IPS-11a (cell line): ENCODE measurements around the gene ITPKC.

Source experiments
- H3K4me3 ChIP-seq: one replicate; pipeline ENCODE4 v1.5.1; 2013; ENCODE audit warnings: low read depth, low read length, control low read depth

The ITPKC gene

DNA sequence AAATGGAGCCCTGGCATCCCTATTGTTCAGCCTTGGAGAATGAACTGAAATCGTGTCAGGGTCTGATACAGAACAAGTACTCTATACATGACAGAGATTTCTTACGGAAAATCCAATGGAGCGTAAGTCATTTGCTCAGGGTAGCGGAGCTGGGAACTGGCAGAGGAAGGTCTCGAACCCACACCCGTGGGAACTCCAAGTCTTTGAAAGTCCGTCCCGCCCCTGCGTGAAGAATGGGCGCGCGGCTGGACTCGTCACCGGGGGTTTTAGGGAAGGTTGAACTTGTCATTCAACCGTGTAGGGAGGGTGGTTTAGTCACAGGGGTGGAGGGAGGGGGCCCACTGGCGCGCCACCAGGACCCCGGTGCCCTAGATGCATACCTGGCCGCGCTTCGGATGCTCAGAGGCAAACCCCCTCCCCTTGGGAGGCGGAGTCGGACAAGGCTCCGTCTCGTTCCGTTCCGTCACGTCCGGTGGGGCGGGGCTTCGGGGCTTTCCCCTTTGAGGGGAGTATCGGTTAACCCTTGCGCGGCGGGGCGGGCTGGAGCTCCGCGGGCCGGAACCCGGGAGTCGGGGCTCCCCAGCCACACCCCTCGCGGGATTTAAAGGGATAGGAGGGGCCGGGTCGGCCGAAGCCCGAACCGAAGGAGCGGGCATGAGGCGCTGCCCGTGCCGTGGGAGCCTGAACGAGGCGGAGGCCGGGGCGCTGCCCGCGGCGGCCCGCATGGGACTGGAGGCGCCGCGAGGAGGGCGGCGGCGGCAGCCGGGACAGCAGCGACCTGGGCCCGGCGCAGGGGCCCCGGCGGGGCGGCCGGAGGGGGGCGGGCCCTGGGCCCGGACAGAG, at the start of gene ITPKC, which contains the start of gene COQ8B:
Gene ITPKC, plus strand, starts transcription at position 631 of the 843 bp plus-strand sequence. Its CDS starts 24 bp downstream, at position 655.
Gene COQ8B, minus strand, starts transcription at position 405 of the 843 bp plus-strand sequence. CDS start 2,254 bp downstream, outside the sequence.
- peak within 1 kb of the TSS; percentile 74 for H3K4me3 ChIP-seq

DNA sequence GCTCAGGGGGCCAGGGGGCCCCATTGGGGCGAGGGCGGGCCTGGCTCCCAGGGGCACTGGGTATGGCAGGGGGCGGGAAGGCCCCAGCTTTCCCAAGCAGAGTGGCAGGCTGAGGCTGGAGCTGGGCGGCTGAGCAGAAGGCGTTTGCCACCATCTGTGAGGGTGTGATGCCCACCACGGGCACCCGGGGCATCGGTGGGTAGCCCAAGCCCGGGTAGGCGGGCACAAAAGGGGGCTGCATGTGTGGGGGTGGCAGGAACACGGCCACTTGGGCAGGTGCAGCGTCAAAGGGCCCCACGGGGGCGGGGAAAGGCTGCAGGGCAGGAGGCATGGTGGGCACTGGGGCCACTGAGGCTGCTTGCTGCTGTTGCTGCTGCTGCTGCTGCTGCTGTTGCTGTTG, 49.3 kb upstream of the ITPKC start:
- H3K4me3 ChIP-seq, result no peak overlapping the region

DNA sequence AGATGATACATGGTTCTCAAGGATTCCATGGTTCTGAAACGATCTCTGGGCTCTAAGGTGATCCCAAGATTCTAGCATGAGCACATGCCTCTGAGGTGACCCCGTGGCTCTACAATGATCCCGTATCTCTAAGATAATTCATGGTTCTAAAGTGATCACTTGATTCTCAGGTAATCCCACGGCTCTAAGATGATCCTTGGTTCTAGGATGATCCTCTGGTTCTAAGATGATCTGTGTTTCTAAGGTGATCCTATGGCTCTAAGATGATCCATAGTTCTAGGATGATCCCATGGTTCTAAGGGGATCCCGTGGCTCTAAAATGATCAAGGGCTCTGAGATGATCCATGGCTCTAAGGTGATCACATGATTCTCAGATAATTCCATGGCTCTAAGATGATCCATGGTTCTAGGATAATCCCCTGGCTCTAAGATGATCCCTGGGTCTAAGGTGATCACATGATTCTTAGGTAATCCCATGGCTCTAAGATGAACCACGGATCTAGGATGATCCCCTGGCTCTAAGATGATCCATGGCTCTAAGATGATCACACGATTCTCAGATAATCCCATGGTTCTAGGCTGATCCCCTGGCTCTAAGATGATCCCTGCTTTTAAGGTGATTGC, 47.8 kb upstream of the ITPKC start:
- H3K4me3 ChIP-seq, result no peak overlapping the region

DNA sequence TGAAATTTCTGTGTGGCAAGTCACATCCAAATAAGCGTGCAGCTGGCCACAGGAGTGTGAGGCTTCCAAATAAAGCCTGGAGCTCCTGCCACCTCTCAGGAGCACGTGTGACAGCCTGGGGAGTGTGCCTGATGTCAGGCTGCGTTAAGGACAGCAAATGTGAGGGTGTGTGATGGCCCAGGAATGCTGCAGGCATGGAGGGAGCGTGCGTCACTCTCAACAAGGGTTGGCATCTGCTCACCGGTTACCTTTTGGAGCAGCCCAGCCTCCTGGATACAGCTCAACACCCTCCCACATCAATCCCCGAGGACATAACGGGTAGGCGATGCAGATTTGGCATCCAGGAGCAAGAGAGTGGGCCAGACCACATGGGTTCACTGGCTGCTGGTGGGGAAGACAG, 45.5 kb upstream of the ITPKC start:
- no peak overlapping the region for H3K4me3 ChIP-seq

DNA sequence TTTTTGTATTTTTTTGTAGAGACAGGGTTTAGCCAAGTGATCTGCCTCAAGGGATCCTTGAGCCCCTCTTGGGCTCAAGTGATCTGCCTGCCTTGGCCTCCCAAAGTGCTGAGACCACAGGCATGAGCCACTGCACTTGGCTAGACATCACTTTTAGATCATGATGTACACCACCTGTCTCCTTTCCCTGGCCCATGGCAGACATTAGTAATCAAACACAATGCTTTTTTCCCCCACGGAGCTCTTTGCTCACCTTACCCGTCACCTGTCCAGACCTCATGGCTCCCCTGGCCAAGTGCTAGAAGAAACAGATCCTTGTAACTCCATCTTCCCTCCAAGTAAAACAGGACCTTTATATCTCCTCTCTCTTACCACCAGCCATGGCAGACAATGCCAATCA, 44.9 kb upstream of the ITPKC start:
- no peak overlapping the region for H3K4me3 ChIP-seq

DNA sequence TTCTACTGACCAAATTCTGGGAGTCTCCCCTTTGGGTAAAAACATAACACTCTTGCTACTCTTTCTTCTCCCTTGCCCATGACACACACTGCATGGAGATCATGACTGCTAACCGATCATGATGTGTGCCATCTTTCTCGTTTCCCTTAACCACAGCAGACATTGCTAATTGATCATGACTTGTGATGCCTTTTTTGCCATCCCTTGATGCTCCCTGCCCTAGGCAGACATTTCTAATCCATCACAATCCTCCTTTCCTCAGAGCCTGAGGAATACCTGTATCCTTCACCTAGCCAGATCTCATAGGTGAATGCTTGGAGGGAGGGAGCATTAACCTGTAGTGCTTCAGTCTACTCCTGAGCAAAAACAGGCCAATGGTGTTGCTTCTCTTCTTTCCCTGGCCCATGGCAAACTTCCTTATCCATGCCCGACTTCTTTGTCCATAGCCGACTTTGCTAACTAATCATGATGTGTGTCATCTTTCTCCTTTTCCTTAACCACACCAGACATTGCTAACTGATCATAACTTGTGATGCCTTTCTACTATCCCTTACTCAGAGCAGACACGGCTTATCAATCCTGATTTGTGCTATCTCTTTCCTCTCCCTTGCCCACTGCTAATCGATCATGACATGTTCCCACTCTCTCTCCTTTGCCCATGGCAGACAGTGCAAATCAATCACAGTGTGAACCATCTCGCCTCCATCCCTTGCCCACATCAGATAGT, 44.2 kb upstream of the ITPKC start:
- H3K4me3 ChIP-seq, result no peak overlapping the region

DNA sequence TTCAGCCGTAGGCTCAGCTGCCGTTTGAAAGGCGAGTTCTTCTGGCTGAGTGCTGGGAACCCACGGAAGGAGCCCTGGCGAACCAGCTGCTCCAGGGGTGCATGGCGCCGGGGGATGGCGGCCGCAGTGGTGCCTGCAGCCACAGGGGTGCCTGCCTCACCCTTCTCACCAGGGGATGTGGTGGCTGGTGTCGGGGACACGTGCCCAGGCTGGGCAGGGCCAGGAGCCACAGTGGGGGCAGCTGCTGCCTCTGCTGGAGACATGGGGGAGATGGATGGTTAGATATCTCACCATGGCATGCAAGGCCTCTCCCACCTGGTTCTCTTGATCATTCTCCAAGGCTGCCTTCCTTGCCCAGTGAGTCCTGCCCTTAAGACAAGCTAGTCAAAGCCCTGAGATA, 43.5 kb upstream of the ITPKC start:
- H3K4me3 ChIP-seq, result no peak overlapping the region

DNA sequence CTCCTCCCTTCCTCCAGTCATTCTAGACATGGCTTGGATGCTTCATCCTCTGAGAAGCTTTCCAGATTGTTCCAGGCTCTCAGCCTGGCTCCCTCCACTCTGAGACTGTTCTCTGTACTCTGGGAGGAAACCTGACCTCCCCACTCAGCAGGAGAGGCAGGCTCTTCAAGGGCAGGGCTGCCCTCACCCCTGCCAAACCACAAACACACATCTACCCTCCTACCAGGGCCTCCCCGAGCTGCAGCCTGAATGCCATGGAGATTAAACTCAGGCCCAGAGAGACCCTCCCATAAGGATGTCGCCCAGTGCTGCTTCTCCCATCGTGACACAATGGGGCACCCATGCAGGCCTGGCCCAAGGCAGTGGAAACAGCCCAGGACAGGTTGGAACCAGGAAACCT, 42.6 kb upstream of the ITPKC start:
- H3K4me3 ChIP-seq, result no peak overlapping the region

DNA sequence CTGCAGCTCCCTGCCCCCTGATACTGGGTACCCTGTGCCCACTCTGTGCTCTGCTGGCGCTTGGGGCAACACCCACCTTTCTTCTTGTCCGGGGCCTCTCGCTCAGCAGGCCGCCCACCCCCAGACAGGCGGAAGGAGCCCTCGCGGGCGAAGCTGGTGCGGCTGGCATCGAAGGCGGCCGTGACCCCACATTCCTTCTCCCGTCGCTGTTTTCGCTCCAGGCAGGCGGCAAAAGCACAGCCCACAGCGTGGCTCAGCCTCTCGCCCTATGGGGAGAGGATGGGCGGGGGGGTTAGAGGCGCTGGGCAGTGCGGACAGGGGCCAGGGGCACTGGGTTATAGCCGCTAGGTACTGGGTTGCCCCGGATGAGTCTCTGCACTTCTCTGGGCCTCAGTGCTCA, 39.8 kb upstream of the ITPKC start:
- no peak overlapping the region for H3K4me3 ChIP-seq

DNA sequence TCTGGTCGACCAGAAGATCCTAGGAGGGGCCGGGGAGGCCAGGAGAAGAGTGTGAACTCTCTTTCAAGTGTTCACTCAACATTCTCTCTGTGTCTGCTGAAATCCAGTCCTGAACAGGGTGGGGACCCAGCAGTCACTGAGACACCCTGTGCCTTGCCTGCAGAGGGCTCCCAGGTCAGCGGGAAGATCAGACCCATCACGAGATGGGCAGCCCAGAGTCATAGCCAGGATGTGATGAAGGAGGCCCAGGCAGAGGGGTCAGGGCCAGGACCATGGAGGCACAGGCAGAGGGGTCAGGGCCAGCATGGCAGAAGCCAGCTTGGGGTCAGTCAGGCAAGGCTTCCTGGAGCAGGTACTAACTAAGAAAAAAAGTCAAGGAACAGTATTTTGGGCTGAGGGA, 35.9 kb upstream of the ITPKC start:
- H3K4me3 ChIP-seq, result no peak overlapping the region

DNA sequence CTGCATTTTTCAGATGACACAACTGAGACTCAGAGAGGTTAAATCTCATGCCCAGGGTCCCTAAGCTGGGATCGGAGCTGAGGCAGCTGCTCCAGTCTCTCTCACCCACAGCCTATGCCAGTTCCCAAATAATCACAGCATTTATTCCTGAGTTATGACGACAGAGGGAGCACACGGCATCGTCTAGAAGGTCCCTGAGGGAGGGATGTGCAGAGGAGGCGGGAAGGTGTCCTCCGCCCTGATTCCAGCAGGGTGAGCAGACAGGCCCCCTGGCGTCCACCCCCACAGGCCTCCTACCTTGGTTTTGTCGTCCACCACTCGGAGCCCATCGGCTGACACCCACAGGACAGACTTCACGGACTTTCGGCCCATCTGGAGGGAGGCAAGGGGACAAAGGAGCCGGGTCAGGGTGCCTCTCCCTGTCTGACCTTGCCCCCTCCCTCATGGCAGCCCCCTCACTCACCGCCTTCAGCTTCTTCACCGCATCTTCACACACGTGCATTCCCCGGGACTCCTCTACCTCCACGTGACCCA, 34.4 kb upstream of the ITPKC start:
- H3K4me3 ChIP-seq, result no peak overlapping the region

DNA sequence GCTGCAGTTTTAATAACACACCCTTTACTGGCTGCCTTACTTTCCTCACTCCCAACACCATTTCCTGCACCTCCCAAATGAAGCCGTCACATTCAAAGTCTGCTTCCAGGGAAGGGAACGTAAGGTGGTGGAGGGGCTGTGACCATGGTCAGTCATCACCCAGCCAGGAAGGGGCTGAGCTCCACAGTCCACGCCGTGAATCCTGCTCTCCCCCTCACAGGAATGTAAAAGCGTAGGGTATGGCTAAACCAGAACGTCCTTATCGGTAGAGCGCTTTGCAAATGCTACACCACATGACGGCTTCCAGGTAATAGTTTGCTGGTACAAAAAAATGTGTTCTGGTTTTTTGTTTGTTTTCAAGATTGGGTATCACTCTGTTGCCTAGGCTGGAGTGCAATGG, 33.5 kb upstream of the ITPKC start:
- H3K4me3 ChIP-seq, result no peak overlapping the region

DNA sequence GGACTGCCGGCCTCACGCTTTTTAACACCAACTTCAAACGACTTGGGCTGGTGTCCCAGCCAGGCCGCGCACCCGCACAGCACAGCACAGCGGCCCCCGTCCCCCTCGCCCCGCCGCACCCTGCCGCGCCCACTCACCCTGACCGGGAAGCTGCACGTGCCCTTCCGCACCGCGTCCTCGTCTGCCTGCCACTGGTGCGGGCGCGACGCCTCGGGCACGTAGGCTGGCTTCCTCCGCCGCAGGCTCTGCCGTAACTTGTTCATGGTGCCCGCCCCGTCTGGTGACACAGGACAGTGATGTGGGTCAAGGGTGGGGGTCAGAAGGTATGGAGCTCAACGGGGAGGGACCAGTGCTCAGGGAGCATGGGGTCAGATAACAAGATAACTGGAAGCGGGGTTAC, 32.6 kb upstream of the ITPKC start:
- H3K4me3 ChIP-seq, result no peak overlapping the region

DNA sequence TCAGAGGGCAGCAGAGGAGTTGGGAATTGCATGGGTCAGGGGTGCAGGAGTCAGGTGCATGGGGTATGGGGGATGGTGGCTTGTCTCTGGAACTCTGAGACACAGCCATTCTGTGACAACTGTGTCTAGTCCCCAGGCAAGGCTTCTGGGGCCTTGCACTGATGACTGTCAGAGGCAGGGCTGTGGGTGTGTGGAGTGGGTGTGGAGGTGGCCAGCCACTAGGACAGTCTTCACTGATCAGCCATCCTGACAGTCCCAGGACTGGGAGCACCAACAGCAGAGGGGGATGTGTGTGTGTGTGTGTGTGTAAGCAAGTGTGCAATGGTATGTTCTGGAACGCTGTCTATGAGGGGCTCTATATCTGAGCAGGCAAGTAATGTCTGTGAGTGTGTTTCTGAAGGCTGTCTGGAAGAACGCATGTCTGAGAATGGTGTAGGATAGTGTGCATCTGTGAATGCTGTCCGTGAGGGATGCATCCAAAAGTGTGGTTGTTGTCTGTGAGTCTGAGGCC, 31.8 kb upstream of the ITPKC start:
- no peak overlapping the region for H3K4me3 ChIP-seq

DNA sequence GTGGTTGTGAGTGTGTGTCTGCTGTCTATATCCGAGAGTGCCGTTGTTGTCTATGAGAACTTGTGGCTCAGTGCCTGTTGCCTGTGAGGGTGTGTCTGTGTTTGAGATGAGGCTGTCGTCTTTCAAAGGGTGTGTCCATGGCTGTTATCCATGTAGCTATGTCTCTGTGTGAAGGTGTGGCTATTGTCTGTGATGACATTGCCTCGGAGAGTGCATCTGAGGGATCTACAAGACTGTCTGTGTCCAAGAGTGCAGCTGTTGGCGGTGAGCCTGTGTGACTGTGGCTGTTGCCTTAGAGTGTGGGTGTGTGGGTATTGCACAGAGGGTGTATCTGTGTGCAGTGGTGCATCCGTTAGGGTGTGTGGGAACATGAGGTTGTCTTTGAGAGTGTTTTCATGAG, 31.3 kb upstream of the ITPKC start:
- no peak overlapping the region for H3K4me3 ChIP-seq

DNA sequence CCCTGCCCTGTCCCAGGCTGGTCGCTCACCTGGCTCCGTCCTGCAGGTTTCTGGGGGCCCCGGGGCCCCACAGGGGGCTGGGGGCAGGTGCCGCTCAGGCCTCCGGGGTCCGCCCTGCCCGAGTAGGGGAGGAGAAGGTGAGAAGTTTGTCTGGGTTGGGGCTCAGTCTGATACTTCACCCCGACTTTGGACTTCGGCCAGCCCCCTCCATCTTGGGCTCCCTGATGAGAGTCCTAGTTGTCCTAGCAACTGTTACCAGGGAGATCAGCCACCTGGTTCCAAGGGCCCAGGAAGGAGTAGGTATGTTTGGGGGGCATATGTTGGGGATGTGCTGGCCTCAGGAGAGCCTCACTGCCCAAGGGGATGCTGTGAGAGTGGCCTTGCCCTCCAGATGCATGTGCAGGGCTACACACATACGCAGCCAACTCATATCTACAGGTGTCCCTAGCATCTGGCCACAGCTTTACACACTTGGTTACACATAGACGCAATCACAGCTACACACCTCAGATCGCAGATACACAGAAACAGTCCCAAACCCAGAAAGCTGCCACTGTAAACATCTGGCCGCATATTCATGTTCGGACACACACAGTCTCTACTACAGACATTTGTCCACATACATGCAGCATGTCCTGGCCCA, 29.9 kb upstream of the ITPKC start:
- H3K4me3 ChIP-seq, result no peak overlapping the region

DNA sequence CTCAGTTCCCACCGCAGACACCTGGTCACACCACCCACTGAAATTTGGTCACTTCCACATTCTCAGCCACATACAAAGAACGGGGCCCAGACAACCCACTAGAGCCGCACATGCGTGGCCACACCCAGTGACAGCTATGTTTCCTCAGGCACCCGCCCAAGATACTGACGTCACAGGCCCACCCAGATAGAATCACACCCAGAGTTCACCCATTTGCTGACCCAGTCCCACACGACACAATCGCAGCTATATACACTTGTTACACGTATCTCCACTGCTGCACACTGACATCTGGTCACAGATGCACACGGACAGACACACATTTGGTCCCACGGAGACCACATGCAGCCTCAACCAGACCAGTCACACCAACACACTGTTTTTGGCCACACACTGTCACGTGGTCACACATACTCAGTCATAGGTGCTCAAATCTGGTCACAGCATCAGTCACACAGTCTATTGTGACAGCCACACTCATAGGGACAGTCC, 29.3 kb upstream of the ITPKC start:
- H3K4me3 ChIP-seq, result no peak overlapping the region

DNA sequence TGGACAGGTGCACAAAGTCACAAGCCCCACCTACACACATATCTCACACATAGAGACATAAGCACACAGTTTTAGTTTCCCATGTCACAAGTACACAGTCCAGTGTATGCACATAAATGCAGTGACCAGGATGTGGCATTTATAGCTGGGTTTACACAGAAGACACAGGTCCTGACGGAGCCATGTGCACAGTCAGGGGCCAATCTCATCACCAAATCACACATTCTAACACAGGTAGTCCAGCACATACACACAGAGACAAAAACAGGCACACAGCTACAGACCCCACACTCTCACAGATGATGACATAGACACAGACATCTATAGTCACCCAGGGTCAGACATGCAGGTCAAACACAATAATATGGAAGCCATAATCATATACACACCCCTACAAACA, 28.6 kb upstream of the ITPKC start:
- no peak overlapping the region for H3K4me3 ChIP-seq

DNA sequence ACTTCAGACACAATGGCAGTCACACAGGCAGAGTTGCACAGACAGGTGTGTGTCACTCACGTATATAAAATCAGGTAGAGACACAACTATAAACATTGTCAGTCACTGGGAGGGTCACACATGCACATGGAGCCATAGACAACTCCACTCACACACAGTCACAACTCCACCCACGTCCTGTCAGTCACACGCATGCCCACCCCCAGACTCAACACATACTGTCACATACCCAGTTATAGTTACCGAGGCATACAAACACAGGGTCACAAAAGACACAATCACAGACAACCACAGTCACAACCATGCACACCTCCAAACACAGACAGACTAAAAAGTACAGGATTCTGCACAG, 27.9 kb upstream of the ITPKC start:
- peak overlapping the region; percentile 57 for H3K4me3 ChIP-seq

DNA sequence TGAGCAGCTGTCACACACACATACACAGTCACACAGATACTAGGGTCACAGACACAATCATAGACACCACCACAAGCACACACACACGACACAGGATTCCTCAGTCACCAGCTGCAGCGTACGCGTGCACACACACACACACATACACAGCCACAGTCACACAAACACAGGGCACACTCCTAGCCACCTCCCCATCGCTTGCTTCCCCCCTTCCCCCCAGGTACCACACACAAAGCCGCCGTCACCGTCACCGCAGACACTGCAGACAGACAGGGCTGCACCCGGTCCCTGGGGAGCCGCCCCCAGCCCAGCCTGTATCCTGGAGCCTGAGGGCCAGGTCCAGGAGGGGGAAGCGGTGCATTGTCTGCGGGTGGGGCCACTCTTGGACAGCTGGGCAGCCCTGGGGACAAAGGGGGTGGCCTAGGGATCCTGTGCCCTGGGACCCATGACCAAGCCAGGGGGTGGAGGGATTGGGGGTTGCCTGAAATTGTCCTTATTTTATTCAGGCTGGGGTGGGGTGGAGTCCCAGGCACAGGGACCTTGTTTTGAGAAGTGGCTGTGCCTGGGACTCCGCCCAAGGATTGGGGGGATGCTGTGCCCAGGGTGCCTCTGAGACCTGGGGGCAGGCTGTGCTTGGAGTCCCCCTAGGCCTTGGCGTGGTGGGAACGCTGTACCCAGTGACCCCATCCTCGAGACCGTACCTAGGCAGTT, 27.4 kb upstream of the ITPKC start:
- H3K4me3 ChIP-seq, result peak overlapping the region; percentile 57
